Kidney epithelial cell (primary cell): ENCODE results near the gene L3MBTL4. TPM values are rescaled to one million over a fixed set of nuclear protein-coding genes. Genes with fewer than 3 reads are reported as not detected.

ENCODE experiments used
- DNase-seq: peaks from one replicate; pipeline ENCODE4 v3.0.0-alpha.2; 2010; ENCODE audit warnings: low read depth
- H3K27me3 ChIP-seq: 2 replicates; pipeline ENCODE4 v1.6.0; 2011; ENCODE audit warnings: low read length; ENCODE audit not compliant: control insufficient read depth, insufficient read depth
- H3K36me3 ChIP-seq: 2 replicates; pipeline ENCODE4 v1.5.1; 2011; ENCODE audit warnings: low read length; ENCODE audit not compliant: control insufficient read depth, insufficient read depth
- H3K4me3 ChIP-seq: 2 replicates; pipeline ENCODE4 v1.5.1; 2011; ENCODE audit warnings: low read depth, mild to moderate bottlenecking, control low read depth, low read length
- total RNA-seq: library from RNA; depleted of rRNA; stranded (reverse); fragments of >200 nt; gene quantifications from 2 replicates; pipeline ENCODE4 v1.2.3, GENCODE V29; 2015
- TF ChIP-seq, protein P1 (sequence below): IDR thresholded peaks from 2 replicates; pipeline ENCODE4 v1.5.1; 2011; ENCODE audit warnings: mild to moderate bottlenecking, moderate library complexity, low read length, control low read depth, inconsistent platforms; ENCODE audit not compliant: insufficient read depth, poor library complexity, severe bottlenecking

L3MBTL4 gene
- total RNA-seq, 1 donor from 2014 or later = 9.8 TPM

DNA sequence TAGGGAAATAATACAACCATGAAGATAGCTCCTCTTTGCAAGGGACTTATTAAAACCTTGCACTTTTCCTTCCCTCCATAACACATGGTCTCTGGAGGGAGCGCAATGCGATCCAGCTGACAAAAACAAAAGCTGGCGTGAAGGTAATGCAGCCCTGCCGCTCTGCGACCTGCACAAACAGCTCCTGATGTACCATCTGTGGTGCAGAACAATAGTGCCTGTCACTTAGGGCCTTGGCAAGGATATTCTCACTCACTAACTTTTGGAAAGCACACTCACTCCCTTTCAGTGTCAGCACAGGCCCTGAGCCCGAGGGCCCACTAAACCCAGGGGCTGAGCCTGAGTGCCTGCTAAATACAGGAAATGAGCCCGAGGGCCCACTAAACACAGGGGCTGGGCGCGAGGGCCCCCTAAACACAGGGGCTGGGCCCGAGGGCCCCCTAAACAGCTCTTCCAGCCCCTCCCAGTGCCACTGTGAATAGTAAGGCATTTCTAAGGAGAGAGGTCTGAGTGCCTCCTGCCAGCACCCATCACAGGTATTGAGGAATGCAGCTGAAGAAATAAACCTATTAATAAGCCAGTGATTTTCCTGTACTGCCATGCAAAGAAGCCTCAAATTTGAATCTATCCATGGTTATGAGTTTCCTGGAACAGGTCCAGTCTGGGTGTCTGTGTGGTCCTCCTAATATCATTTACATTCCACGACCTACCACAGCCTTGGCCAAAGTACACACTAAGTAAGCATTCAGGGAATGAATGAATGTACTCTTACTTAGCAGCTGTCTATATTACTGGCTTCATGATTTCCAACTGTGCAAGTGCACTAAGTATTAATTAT lies 9.3 kb downstream of the L3MBTL4 start:
- H3K27me3 ChIP-seq = no peaks in the 10 kb centered on the region
- no peak for DNase-seq
- TF ChIP-seq, protein P1, sequence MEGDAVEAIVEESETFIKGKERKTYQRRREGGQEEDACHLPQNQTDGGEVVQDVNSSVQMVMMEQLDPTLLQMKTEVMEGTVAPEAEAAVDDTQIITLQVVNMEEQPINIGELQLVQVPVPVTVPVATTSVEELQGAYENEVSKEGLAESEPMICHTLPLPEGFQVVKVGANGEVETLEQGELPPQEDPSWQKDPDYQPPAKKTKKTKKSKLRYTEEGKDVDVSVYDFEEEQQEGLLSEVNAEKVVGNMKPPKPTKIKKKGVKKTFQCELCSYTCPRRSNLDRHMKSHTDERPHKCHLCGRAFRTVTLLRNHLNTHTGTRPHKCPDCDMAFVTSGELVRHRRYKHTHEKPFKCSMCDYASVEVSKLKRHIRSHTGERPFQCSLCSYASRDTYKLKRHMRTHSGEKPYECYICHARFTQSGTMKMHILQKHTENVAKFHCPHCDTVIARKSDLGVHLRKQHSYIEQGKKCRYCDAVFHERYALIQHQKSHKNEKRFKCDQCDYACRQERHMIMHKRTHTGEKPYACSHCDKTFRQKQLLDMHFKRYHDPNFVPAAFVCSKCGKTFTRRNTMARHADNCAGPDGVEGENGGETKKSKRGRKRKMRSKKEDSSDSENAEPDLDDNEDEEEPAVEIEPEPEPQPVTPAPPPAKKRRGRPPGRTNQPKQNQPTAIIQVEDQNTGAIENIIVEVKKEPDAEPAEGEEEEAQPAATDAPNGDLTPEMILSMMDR = no peak
- no peaks in the 10 kb centered on the region for H3K36me3 ChIP-seq
- H3K4me3 ChIP-seq = no peak overlapping the region

GRCh38 chr18:6404834-6405233 lies 9.9 kb downstream of the L3MBTL4 start:
- H3K27me3 ChIP-seq = no peaks in the 10 kb centered on the region
- no peak for DNase-seq
- no peaks in the 10 kb centered on the region for H3K36me3 ChIP-seq
- H3K4me3 ChIP-seq = no peak overlapping the region
- TF ChIP-seq, protein P1 = no peak

GRCh38 chr18:6401687-6402086 lies 13.0 kb downstream of the L3MBTL4 start:
- TF ChIP-seq, protein P1 = peak; percentile 44

DNA sequence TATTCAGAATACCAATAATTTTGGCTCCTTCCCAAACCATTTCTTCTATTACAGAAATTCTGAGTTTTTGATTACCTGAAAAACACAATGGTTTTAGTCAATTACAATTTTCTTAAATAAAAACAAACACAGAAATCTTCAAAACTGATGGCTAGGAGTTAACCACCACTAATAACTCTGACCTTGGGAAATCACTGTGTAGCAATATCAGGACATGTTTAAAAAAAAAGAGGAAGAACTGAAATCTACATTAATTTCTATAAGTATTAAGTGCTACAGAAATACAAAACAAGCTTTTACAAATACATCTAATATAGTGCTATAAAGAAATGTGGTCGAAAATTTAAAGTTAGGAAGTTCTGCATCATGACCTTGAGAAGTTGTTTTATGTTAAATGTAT lies 14.9 kb downstream of the L3MBTL4 start:
- no peaks in the 10 kb centered on the region for H3K36me3 ChIP-seq
- no peaks in the 10 kb centered on the region for H3K27me3 ChIP-seq
- no peak for DNase-seq
- no peak overlapping the region for H3K4me3 ChIP-seq
- TF ChIP-seq, protein P1 = no peak

More at GRCh38 chr18:6401687-6402086, 13.0 kb downstream of the L3MBTL4 start:
- Histone ChIP-seq H3K4me3 (no peak overlapping the region), H3K36me3 (no peaks in the 10 kb centered on the region), H3K27me3 (no peaks in the 10 kb centered on the region)
- DNase-seq = no peak

DNA sequence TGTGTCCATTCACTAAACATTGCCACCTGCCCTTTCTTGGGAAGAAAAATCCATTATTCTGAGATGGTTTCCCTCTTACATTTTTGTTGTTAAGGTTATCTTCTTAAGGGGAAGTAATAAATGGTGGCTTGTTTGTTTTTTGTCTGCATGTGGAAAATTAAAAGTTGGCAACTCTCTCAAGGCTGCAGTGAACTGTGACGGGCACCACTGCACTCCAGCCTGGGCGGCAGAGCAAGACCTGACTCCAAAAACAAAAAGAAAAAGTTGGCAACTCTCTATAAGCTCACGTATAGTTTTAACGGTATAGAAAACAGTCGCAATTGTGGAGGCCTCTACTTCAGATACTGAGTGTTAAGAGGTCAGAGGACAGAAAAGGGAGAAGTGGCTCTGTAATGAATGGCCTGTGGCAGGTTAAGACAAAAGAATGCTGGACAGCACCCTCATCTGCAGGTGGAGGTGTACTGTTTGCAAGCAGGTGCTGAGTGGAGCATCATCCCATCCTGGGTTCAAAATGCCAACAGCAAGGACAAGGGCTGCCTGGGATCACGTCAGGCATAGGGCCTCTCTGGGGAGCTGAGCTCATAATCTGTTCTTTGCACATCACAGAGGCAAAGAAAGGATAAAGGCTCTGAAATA lies 16.7 kb downstream of the L3MBTL4 start:
- DNase-seq = no peak
- Histone ChIP-seq H3K27me3 (no peaks in the 10 kb centered on the region), H3K36me3 (no peaks in the 10 kb centered on the region), H3K4me3 (no peak overlapping the region)
- TF ChIP-seq, protein P1 = no peak
